Activated CD4-positive, alpha-beta memory T cell treated with anti-CD3 and anti-CD28 coated beads, Interleukin-2, amount 10 ng/mL, durations not matched to agents 7 days and 5 days (primary cell): ENCODE measurements around the gene TLR6. TPM values are rescaled to one million over a fixed set of nuclear protein-coding genes. Genes with fewer than 3 reads are reported as not detected.

Source experiments
- CTCF ChIA-PET: fragments of 350-600 bp; sonication (Branson Sonifier 250); formaldehyde crosslinking; loops from one replicate; lab custom pipeline; 2021; ENCODE audit warnings: antibody characterized with exemption, inconsistent platforms; lab: Charles Lee
- POLR2A ChIA-PET: fragments of 350-600 bp; sonication (Branson Sonifier 250); formaldehyde crosslinking; loops from one replicate; lab custom pipeline; 2021; ENCODE audit warnings: antibody characterized with exemption; lab: Charles Lee
- DNase-seq: peaks from one replicate; pipeline ENCODE4 v3.0.0-alpha.2; 2020
- H3K27ac Mint-ChIP-seq: one replicate; pipeline ENCODE4 v1.8.0; 2021; ENCODE audit warnings: mild to moderate bottlenecking, mixed read lengths
- H3K27me3 Mint-ChIP-seq: one replicate; pipeline ENCODE4 v1.8.0; 2021; ENCODE audit warnings: mixed read lengths
- H3K36me3 Mint-ChIP-seq: one replicate; pipeline ENCODE4 v1.8.0; 2021; ENCODE audit warnings: low read depth, mixed read lengths
- H3K4me1 Mint-ChIP-seq: one replicate; pipeline ENCODE4 v1.8.0; 2021; ENCODE audit warnings: mixed read lengths
- H3K4me3 Mint-ChIP-seq: one replicate; pipeline ENCODE4 v1.8.0; 2021; ENCODE audit warnings: mild to moderate bottlenecking, mixed read lengths
- H3K9me3 Mint-ChIP-seq: one replicate; pipeline ENCODE4 v1.8.0; 2021; ENCODE audit warnings: mixed read lengths
- total RNA-seq, 2 experiments: library from RNA; stranded (reverse); gene quantifications; one replicate each; pipeline ENCODE4 v1.2.3, GENCODE V29; 2021

Gene TLR6
- total RNA-seq, 2 experiments from 2014 or later: 3.9 to 5.4 TPM

DNA sequence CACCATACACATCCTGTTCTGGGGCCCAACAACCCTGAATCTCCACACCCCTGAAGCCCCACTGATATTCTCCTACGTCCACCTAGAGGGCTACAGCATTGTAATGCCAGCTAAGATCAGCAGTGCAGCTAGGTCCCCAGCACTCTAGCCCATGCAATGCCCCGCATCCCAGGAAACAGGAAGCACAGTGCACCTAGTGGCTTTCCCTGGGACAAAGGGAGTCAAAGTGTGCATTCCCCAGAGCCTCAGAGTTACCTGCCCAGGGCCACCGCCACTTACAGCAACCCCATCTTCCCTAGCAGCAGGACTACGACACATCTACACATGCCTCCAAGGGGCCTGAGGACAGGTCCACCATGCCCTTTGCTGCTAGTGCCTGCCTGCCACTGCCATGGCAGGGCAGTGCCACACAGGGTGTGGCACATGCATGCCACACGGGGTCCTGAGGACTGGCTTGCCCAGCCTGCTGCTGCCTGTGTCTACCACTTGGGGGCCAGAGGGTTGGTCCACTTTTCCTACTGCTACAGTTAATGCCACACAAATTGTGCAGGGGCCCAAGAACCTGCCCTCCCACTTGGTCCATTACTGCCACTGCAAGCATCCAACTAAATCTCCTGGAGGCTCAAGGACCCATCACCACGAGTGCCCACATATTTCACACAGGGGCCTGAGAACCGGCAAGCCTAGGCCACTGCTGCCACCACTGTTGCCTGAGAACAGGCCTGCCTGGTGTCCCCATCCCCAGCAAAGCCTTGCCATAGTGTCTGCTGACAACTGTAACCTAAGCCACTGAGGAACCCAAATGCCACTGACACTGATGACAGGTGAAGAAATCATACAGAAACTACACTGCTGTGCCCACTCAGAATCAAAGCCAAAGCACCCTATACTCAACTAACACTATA lies 23.7 kb downstream of the TLR6 start:
- H3K4me3 Mint-ChIP-seq: no peak overlapping the region
- DNase-seq: no peak
- CTCF ChIA-PET: interaction anchor here (1.0 to 1.4 kb wide), 3 partner anchors 11 to 71 kb away, joined by 3 to 5 read pairs (median 3); no protein-coding TSS in a partner anchor
- peaks cover 17% of the 10 kb centered on the region for H3K36me3 Mint-ChIP-seq
- H3K4me1 Mint-ChIP-seq: peaks cover 10% of the 10 kb centered on the region
- peaks cover 17% of the 10 kb centered on the region for H3K9me3 Mint-ChIP-seq
- H3K27ac Mint-ChIP-seq: no peak overlapping the region
- POLR2A ChIA-PET: no interaction called here
- H3K27me3 Mint-ChIP-seq: no peaks in the 10 kb centered on the region

DNA sequence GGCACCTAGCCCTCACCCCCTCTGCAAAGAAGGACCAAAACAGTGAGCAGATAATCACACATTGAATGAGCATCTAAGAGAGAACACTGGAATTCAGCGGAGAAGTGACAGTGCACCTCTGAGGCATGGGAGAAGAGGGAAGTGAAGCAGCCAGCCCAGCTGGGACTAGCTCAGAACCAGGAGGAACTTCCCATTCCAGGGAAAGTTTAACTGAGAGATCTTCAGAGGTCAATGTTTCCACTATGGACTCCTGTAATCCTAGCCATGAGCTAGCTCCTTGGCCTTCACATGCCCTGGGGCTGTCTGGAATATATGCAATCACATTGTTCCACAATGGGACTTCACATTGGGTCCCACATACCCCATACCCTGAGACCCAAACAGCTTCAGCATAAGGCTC lies 24.4 kb downstream of the TLR6 start:
- no peak overlapping the region for H3K27ac Mint-ChIP-seq
- peaks cover 17% of the 10 kb centered on the region for H3K9me3 Mint-ChIP-seq
- H3K36me3 Mint-ChIP-seq: peaks cover 15% of the 10 kb centered on the region
- H3K4me1 Mint-ChIP-seq: peaks cover 3% of the 10 kb centered on the region
- no peak overlapping the region for H3K4me3 Mint-ChIP-seq
- ChIA-PET POLR2A (no interaction called here), CTCF (interaction anchor here (1.0 to 1.4 kb wide), 3 partner anchors 10 to 27 kb away, joined by 3 to 5 read pairs (median 3); no protein-coding TSS in a partner anchor)
- no peaks in the 10 kb centered on the region for H3K27me3 Mint-ChIP-seq
- no peak for DNase-seq

- Mint-ChIP-seq H3K4me3 (no peak overlapping the region), H3K4me1 (no peaks in the 10 kb centered on the region), H3K27me3 (no peaks in the 10 kb centered on the region), H3K36me3 (peaks cover 14% of the 10 kb centered on the region), H3K27ac (no peak overlapping the region), H3K9me3 (peaks cover 17% of the 10 kb centered on the region)
- no peak for DNase-seq
- POLR2A ChIA-PET: no interaction called here
- CTCF ChIA-PET: interaction anchor here (1.0 to 1.4 kb wide), 3 partner anchors 10 to 26 kb away, joined by 3 to 5 read pairs (median 3); no protein-coding TSS in a partner anchor
Measured at GRCh38 chr4:38831653-38832052, 25.0 kb downstream of the TLR6 start.

- Mint-ChIP-seq H3K4me3 (no peak overlapping the region), H3K36me3 (peaks cover 19% of the 10 kb centered on the region), H3K27me3 (no peaks in the 10 kb centered on the region), H3K4me1 (no peaks in the 10 kb centered on the region), H3K9me3 (peaks cover 22% of the 10 kb centered on the region), H3K27ac (no peak overlapping the region)
- ChIA-PET CTCF (interaction anchor here (1.0 to 1.4 kb wide), 2 partner anchors 31 to 70 kb away, joined by 3 to 5 read pairs; no protein-coding TSS in a partner anchor), POLR2A (no interaction called here)
- no peak for DNase-seq
Measured at GRCh38 chr4:38829237-38829636, 27.4 kb downstream of the TLR6 start.

DNA sequence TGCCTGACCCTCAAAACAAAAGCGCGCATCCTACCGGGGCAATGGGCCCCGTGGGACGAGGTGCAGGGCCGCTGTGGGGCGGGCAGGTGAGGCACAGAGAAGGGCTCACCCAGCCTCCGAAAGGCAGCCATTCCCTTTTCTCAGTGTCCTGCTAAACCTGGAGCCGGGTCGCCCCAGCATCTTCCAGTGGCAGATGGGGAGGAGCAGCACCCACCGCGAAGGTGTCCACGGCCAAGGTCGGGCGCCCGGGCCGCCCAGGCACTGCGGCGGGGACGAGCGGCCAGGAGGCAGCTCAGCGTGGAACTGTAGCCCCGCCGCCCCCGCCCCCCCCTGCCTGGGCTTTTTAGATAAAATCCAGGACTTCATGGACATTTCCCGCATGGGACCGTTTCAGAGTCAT lies 32.9 kb downstream of the TLR6 start:
- ChIA-PET POLR2A (no interaction called here), CTCF (no interaction called here)
- H3K27me3 Mint-ChIP-seq: no peaks in the 10 kb centered on the region
- no peak overlapping the region for H3K27ac Mint-ChIP-seq
- H3K4me1 Mint-ChIP-seq: peaks cover 19% of the 10 kb centered on the region
- peaks cover 26% of the 10 kb centered on the region for H3K36me3 Mint-ChIP-seq
- DNase-seq: no peak
- H3K9me3 Mint-ChIP-seq: peaks cover 26% of the 10 kb centered on the region
- no peak overlapping the region for H3K4me3 Mint-ChIP-seq

DNA sequence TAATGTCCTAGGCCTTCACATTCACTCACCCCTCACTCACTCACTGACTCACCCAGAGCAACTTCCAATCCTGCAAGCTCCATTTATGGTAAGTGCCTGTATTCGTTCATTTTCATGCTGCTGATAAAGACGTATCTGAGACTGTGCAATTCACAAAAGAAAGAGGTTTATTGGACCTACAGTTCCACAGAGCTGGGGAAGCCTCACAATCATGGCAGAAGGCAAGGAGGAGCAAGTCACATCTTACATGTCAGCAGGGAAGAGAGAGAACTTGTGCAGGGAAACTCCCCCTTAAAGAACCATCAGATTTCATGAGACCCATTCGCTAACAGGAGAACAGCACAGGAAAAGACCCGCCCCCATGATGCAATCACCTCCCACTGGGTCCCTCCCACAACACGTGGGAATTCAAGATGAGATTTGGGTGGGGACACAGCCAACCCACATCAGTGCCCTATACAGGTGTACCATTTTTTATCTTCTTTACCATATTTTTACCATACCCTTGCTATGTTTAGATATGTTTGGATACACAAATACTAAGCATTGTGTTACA lies 33.8 kb downstream of the TLR6 start:
- Mint-ChIP-seq H3K4me3 (no peak overlapping the region), H3K27me3 (no peaks in the 10 kb centered on the region), H3K9me3 (peaks cover 26% of the 10 kb centered on the region), H3K27ac (no peak overlapping the region), H3K36me3 (peaks cover 26% of the 10 kb centered on the region), H3K4me1 (peaks cover 19% of the 10 kb centered on the region)
- POLR2A ChIA-PET: no interaction called here
- no peak for DNase-seq
- CTCF ChIA-PET: interaction anchor here (1.0 to 1.5 kb wide), 2 partner anchors 9 to 40 kb away, joined by 4 to 5 read pairs; partner anchors contain the start of gene TLR10

DNA sequence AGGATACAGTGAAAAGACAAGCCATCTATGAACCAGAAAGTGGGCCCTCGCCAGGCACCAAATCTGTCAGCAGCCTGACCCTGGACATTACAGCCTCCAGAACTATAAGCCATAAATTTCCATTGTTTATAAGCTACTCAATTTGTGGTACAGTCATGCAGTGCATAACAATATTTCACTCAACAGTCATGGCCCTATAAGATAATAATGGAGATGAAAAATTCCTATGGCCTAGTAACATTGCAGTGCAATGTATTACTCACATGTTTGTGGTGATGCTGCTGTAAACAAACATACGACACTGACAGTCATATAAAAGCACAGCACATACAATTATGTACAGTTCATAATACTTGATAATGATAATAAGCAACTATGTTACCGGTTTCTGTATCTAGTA lies 34.9 kb downstream of the TLR6 start:
- Mint-ChIP-seq H3K27ac (no peak overlapping the region), H3K4me3 (no peak overlapping the region), H3K27me3 (no peaks in the 10 kb centered on the region), H3K36me3 (peaks cover 23% of the 10 kb centered on the region), H3K4me1 (peaks cover 19% of the 10 kb centered on the region), H3K9me3 (peaks cover 26% of the 10 kb centered on the region)
- ChIA-PET POLR2A (no interaction called here), CTCF (interaction anchor here (0.8 to 1.5 kb wide), 3 partner anchors 10 to 62 kb away, joined by 3 to 5 read pairs (median 4); partner anchors contain the start of gene TLR10)
- no peak for DNase-seq

DNA sequence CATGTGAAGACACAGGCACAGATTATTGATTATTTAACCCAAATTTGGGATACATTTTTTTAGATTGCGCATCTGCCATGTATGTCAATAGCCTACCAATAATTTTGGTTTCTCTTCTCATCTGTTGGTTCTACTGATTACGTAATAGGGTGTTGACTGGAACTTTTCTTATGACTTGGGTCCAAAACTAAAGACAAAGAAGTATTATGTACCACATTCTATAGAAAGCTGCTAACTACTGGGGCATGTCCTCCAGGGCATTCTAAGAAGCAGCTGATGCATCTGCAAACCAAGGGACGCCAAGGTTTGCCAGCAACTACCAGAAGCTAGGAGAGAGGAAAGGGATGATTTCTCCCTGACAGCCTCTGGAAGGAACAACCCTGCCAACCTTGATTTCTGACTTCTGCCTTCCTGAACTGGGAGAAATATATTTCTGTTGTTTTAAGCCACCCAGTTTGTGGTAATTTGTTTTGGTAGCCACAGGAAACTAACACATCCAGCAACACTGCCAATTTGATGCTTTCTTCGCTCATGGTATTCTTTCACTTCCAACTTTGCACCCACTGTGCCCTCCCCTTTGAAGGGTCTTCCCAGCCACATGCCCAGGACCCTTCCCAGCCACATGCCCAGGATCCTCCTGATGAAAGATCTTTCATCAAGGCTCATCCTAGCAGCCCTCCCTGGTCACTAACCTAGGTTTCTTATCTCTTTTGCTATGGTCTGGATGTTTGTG lies 36.1 kb downstream of the TLR6 start:
- DNase-seq: no peak
- H3K27me3 Mint-ChIP-seq: no peaks in the 10 kb centered on the region
- peaks cover 26% of the 10 kb centered on the region for H3K9me3 Mint-ChIP-seq
- peaks cover 18% of the 10 kb centered on the region for H3K36me3 Mint-ChIP-seq
- no peak overlapping the region for H3K4me3 Mint-ChIP-seq
- H3K27ac Mint-ChIP-seq: no peak overlapping the region
- ChIA-PET CTCF (no interaction called here), POLR2A (interaction anchor here (1.3 kb wide), 1 partner anchor 10 kb away, joined by 3 read pairs; no protein-coding TSS in a partner anchor)
- peaks cover 19% of the 10 kb centered on the region for H3K4me1 Mint-ChIP-seq

- H3K27me3 Mint-ChIP-seq: no peaks in the 10 kb centered on the region
- no peak for DNase-seq
- POLR2A ChIA-PET: interaction anchor here (1.3 kb wide), 1 partner anchor 9 kb away, joined by 3 read pairs; no protein-coding TSS in a partner anchor
- no peak overlapping the region for H3K4me3 Mint-ChIP-seq
- peaks cover 20% of the 10 kb centered on the region for H3K4me1 Mint-ChIP-seq
- H3K27ac Mint-ChIP-seq: no peak overlapping the region
- CTCF ChIA-PET: interaction anchor here (0.6 to 1.1 kb wide), 2 partner anchors 36 to 1499 kb away, joined by 3 read pairs; no protein-coding TSS in a partner anchor
- peaks cover 19% of the 10 kb centered on the region for H3K9me3 Mint-ChIP-seq
- peaks cover 12% of the 10 kb centered on the region for H3K36me3 Mint-ChIP-seq
Measured at GRCh38 chr4:38819569-38819968, 37.0 kb downstream of the TLR6 start.

GRCh38 chr4:38818441-38818976 lies 38.1 kb downstream of the TLR6 start:
- no peak overlapping the region for H3K4me3 Mint-ChIP-seq
- peaks cover 21% of the 10 kb centered on the region for H3K4me1 Mint-ChIP-seq
- H3K9me3 Mint-ChIP-seq: peaks cover 17% of the 10 kb centered on the region
- ChIA-PET POLR2A (no interaction called here), CTCF (interaction anchor here (1.1 kb wide), 1 partner anchor 37 kb away, joined by 3 read pairs; no protein-coding TSS in a partner anchor)
- no peak overlapping the region for H3K27ac Mint-ChIP-seq
- H3K36me3 Mint-ChIP-seq: peaks cover 8% of the 10 kb centered on the region
- DNase-seq: no peak
- H3K27me3 Mint-ChIP-seq: peaks cover 2% of the 10 kb centered on the region

GRCh38 chr4:38815885-38816782 lies 40.5 kb downstream of the TLR6 start:
- H3K27me3 Mint-ChIP-seq: peaks cover 2% of the 10 kb centered on the region
- ChIA-PET POLR2A (no interaction called here), CTCF (interaction anchor here (2.3 kb wide), 1 partner anchor 12 kb away, joined by 7 read pairs; the partner anchor contains the start of gene TLR1)
- H3K27ac Mint-ChIP-seq: no peak overlapping the region
- DNase-seq: no peak
- peaks cover 7% of the 10 kb centered on the region for H3K9me3 Mint-ChIP-seq
- no peak overlapping the region for H3K4me3 Mint-ChIP-seq
- H3K36me3 Mint-ChIP-seq: peaks cover 2% of the 10 kb centered on the region
- H3K4me1 Mint-ChIP-seq: peaks cover 21% of the 10 kb centered on the region
